Measurements from ENCODE around the gene LRRC46.
A peak's percentile ranks its signal among the peaks of the same experiment; 100 is the strongest.

The LRRC46 gene

DNA sequence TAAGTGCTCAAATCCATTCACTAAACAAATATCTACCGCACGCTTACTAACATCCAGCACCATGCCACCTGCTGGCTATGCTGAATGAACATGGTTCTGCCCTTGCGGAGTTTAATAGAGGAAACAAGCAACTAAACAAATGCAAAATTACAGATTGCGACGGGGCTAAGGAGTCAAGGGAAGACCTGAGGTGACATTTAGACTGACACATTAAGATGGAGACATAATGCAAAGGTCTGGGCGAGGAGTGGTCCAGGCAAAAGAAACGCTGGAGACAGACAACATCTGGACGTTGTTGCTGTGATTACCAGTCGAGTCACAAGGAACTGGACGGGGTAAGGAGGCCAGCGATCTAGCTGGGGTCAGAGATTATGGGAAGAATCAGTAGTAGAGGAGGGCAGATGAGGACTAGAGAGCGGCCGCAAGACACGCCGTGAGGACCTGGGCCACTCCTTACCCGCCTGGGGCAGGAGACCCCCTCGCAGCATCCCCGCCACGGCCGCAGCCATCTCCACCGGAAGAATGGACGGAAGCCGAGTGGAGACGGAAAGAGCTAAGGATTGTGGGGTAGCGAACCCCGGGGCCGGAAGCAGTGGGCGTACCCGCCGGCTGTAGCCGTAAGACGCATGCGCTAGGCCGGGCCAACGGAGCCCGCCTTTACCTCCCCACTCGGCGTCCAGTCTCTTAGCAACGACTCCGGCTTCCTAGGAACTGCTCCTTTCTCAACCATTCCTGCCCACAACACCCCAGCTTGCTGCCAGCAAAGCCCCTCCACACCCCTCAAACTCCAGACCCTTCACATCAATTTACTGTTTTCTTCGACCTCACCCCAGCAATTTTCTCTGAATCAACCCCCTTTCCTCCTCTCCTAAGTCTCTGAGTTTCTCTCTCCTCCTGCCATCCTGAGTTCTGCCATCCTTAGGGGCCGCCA lies at the start of gene LRRC46, which contains the start of gene MRPL10:
Gene LRRC46, plus strand, starts transcription at position 668 of the 931 bp plus-strand sequence. CDS start 320 bp downstream, outside the sequence.
Gene MRPL10, minus strand, starts transcription at position 539 of the 931 bp plus-strand sequence. Its CDS starts 30 bp downstream, at position 509.
- peak; percentile 97 for FAIRE-seq
- DNase-seq (ENCODE audit: insufficient read length, low spot score) = peak; percentile 100

GRCh38 chr17:47785538-47786123 lies 45.8 kb upstream of the LRRC46 start:
- peak; percentile 70 for DNase-seq (ENCODE audit: insufficient read length, low spot score)
- FAIRE-seq = no peak

DNA sequence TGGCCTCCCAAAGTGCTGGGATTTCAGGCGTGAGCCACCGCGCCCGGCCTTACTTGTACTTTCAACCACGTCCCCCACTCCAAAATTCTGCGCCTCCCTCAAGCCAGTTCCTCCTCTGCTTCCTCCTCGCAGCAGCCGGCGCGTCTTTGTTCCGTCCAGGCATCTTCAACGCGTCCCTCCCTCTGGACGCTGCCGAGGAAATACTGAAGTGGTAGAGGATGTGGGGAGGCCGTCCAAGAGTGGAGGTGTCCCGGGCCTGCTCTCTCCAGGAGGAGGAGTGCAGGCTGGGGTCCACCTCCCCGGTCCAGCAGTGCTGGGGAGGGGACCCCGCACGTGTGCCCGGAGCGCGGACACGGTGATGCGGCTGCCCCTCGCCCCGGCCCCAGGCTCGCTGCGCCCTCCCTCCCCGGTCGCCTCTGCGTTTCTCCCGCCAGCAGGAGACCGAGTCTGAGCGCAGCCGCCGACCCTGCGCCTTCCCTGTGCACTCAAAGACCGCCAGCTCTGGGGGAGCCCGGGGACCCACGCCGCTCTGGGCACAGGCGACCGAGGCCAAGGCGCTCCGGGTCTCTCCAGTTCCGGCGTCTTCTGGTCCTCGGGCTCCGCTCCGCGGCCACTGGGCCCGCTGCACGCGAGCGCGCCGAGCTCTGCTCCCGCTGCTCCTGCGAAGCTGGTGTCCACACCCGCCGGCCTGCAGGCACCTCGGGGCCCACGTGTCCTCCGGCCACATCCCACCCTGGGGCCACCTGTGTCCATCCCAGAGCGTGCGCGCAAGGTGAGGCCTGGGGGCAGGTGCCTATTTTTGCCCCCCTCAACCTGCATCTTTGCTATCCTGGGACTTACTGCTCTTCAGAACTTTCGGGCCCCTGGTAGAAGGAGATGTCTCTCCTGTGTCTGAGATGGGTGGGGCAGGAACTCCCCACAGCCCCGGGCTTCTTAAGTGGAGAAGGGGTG lies 41.6 kb upstream of the LRRC46 start:
- FAIRE-seq (peak; percentile 81), DNase-seq (ENCODE audit: insufficient read length, low spot score) (peak; percentile 88)

DNA sequence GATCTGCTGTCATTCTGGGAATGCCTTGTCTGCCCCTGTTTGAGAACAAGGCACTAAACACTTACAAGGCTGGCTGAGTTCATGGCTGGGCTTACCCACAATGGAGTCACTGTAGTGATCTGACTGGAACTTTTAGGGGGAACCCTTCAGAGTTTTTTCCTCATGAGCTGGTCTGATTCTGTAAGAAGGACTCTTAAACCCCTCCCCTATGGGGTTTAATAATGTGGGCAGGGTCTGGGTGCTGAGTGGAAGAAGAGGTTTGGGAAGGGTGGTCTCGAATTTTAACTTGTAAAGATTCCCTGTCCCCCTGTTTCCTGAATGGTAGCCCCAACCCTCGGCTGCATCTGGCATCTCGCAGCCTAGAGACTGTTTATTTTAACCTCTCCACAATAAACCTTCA lies 40.4 kb upstream of the LRRC46 start:
- DNase-seq (ENCODE audit: insufficient read length, low spot score) (no peak), FAIRE-seq (no peak)

GRCh38 chr17:47792457-47792856 lies 39.0 kb upstream of the LRRC46 start:
- FAIRE-seq (no peak), DNase-seq (ENCODE audit: insufficient read length, low spot score) (no peak)

DNA sequence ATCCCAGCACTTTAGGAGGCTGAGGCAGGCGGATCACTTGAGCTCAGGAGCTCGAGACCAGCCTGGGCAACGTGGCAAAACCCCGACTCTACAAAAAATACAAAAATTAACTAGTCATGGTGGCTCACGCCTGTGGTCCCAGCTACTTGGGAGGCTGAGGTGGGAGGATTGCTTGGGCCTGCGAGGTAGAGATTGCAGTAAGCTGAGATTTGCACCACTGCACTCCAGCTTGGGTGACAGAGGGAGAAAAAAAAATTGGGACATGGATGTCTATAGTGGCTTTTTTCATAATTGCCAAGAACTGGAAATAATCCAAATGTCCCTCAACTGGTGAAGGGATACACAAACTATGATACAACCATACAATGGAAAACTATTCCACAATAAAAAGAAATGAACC lies 38.5 kb upstream of the LRRC46 start:
- FAIRE-seq = no peak
- DNase-seq (ENCODE audit: insufficient read length, low spot score) = no peak

DNA sequence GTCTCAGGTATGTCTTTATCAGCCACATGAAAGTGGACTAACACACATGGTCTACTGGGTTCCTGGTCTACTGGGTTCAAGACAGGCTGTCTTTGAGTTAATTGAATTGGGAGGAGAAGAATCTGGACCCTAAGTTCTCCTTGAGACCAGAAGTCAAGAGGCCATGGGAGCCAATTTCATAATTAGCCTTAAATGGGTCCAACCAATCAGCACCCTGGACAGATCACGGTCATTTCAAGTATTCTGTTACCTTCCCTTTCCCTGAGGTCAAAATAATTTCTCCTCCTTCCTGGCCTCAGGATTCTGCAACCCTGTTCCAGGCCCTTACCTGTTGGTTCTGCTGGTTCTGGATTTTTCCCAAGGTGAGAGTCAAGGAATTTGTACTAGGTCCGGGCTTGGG lies 33.7 kb upstream of the LRRC46 start:
- DNase-seq (ENCODE audit: insufficient read length, low spot score) (no peak), FAIRE-seq (no peak)

DNA sequence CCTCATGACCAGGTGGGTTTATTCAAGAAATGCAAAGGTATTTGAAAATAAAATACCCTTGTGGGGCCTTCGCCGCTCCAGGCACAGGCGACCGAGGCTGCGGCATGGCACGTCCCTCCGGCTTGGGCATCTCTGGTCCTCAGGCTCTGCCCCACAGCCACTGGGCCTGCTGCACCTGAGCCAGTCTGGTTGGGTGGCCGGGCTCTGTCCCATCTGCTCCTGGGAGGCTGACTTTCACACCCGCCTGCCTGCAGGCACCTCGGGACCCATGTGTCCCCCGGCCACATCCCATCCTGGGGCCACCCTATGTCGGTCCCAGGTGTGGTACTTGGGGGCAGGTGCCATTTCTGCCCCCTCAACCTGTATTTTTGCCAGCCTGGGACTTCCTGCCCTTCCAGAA lies 30.8 kb upstream of the LRRC46 start:
- FAIRE-seq = peak; percentile 9
- DNase-seq (ENCODE audit: insufficient read length, low spot score) = no peak

DNA sequence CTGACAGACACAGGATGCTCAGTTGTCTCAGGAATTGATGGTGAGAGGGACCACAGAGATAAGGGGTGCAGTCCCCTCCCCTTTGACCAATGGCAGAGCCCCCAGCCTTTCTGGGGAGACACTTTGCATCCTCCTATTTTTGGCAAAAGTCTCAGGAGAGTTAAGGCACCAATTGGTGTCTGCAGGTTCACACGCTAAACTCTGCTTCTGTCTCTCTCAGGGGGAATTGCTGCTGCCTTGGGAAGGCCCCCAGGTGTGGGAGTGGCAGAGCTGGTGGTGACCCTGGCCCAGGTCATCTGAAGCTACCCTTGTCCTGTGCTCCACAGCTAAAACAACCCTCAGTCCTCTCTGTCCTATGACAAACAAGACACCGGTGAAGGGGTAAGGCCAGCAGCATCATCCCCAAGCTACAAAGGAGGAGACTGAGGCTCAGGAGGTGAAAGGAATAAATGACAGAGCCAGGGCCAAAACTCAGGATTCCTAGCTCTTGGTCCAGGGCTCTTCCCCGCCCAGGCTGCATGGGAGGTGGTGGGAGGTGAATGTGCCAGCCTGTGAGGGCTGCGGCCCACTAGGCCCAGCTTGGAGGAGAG lies 30.2 kb upstream of the LRRC46 start:
- FAIRE-seq (no peak), DNase-seq (ENCODE audit: insufficient read length, low spot score) (no peak)

GRCh38 chr17:47801906-47802305 lies 29.6 kb upstream of the LRRC46 start:
- FAIRE-seq (peak; percentile 70), DNase-seq (ENCODE audit: insufficient read length, low spot score) (no peak)

DNA sequence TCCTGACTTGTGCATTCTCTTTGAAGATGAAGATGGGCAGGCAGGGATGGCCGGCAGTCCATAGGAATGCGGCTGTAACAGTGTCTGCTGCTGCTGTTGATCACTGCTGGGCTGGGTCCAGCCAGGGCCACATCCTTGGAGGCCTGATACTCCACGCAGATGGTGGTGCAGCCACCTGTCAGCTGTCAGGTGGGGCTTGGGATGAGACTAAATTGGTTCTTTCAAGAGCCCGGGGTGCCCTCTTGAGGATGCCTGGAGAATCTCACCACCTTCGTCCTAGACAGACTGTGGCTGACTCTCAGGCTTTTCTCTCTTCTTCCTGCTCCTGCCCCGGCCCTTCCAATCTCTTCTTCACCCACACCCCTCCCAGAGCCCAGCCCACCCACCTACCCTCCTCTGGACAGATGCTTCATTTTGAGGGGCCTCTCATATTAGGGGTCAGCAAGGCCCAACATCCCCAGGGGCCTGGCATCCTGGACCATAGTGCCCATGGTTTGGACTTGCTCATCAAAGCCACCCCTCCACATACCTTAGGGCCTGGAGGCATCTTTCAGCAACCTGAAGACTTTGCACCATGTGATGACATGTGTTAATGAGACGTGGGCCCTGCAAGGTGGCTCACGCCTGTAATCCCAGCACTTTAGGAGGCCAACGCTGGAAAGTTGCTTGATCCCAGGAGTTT lies 29.0 kb upstream of the LRRC46 start:
- FAIRE-seq (peak; percentile 81), DNase-seq (ENCODE audit: insufficient read length, low spot score) (peak; percentile 89)

GRCh38 chr17:47803201-47803600 lies 28.3 kb upstream of the LRRC46 start:
- FAIRE-seq (peak; percentile 72), DNase-seq (ENCODE audit: insufficient read length, low spot score) (no peak)

- peak; percentile 44 for FAIRE-seq
- no peak for DNase-seq (ENCODE audit: insufficient read length, low spot score)
Measured at GRCh38 chr17:47803751-47804150, 27.7 kb upstream of the LRRC46 start.

GRCh38 chr17:47804461-47804860 lies 27.0 kb upstream of the LRRC46 start:
- no peak for DNase-seq (ENCODE audit: insufficient read length, low spot score)
- peak; percentile 54 for FAIRE-seq

DNA sequence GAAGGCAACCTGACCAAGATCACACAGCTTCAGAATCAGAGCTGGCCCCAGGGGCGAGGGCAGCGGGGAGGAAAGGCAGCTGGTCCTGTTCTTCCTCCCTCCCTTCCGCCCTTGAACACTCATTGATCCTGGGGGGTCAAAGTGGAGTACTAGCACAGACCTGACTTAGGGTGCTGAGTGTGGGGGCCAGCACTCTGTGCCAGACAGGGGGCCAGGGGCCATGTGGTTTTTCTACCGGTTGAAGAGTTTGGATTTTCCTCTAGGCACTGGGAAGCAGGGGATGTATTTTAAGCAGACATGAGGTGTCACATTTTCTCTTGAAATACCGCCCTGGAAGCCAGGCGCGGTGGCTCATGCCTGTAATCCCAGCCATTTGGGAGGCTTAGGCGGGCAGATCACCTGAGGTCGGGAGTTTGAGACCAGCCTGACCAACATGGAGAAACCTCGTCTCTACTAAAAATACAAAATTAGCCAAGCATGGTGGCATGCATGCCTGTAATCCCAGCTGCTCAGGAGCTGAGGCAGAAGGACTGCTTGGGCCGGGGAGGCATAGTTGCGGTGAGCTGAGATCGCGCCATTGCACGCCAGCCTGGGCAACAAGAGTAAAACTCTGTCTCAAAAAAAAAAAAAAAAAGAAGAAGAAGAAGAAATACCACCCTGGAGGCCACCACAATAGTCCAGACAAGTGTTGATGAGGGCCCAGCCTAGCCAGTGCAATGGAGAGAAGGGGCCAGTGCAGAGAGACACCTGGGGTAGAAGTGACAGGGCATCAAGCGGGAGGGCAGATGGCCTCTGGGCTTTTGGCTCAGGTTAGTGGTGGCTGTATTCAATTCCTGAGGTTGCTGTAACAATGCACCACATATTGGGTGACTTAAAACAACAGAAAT lies 25.2 kb upstream of the LRRC46 start:
- FAIRE-seq (no peak), DNase-seq (ENCODE audit: insufficient read length, low spot score) (no peak)

DNA sequence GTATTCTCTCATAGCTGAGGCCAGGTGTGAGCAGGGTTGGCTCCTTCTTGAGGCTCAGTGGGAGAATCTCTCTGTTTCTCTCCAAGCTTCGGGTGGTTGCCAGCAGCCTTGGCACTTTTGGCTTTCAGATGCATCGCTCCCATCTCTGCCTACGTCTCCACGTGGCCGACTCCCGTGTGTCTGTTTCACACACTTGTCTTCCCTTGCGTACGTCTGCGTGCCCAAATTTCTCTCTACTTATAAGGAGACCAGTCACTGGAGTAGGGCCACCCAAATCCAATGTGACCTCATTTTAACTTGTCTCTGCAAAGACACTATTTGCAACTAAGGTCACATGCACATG lies 24.6 kb upstream of the LRRC46 start:
- no peak for FAIRE-seq
- DNase-seq (ENCODE audit: insufficient read length, low spot score) = no peak

DNA sequence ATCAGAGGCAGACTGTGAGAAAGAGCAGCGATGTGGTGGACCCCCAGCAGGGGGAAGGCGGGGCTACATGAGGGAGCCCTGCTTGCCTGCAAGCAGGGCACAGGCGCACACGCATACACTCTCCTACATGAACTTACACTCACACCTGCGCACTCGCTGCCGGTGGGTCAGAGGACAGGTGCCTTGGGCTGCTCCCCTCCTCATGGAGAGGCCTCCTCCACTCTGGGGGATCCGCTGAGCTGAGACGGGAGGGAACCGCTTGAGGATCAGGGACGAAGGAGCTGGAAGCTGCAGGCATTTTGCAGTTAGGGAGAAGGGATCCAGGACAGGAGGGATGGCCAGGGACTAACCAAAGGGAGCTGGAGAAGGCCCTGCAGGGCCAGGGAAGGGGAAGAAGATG lies 24.0 kb upstream of the LRRC46 start:
- DNase-seq (ENCODE audit: insufficient read length, low spot score) (no peak), FAIRE-seq (no peak)

- no peak for FAIRE-seq
- DNase-seq (ENCODE audit: insufficient read length, low spot score) = no peak
Measured at GRCh38 chr17:47808036-47808829, 23.2 kb upstream of the LRRC46 start.
